ENCODE data around the gene KCNC1.

GRCh38 chr11:17792161-17792560 is 57.6 kb downstream of the KCNC1 start:
- TF ChIP-seq CTCF (IDR thresholded peaks at IDR 0.05; ENCODE audit: low read depth, low read length, missing input control) (no peak), RAD21 (IDR thresholded peaks at IDR 0.05) (no peak)
